Activated CD8-positive, alpha-beta memory T cell treated with anti-CD3 and anti-CD28 coated beads, Interleukin-2, amount 10 ng/mL, durations not matched to agents 7 days and 5 days (primary cell): ENCODE measurements around the gene SHISA6. TPM values are rescaled to one million over a fixed set of nuclear protein-coding genes. Genes with fewer than 3 reads are reported as not detected.

Source experiments
- ATAC-seq: fragments of 150-1000 bp; cut with Tn5 transposase; one replicate; pipeline ENCODE4 v1.10.0; 2021; ENCODE audit warnings: moderate library complexity
- CTCF ChIA-PET: fragments of 350-600 bp; sonication (Branson Sonifier 250); formaldehyde crosslinking; loops from one replicate; lab custom pipeline; 2021; ENCODE audit warnings: antibody characterized with exemption; lab: Charles Lee
- DNase-seq: peaks from one replicate; pipeline ENCODE4 v3.0.0-alpha.2; 2020
- H3K27ac Mint-ChIP-seq: one replicate; pipeline ENCODE4 v1.8.0; 2021; ENCODE audit warnings: mild to moderate bottlenecking, mixed read lengths
- H3K27me3 Mint-ChIP-seq: one replicate; pipeline ENCODE4 v1.8.0; 2021; ENCODE audit warnings: mixed read lengths
- H3K36me3 Mint-ChIP-seq: one replicate; pipeline ENCODE4 v1.8.0; 2021; ENCODE audit warnings: mild to moderate bottlenecking, mixed read lengths
- H3K4me1 Mint-ChIP-seq: one replicate; pipeline ENCODE4 v1.8.0; 2021; ENCODE audit warnings: mixed read lengths
- H3K4me3 Mint-ChIP-seq: one replicate; pipeline ENCODE4 v1.8.0; 2021; ENCODE audit warnings: mild to moderate bottlenecking, moderate library complexity, mixed read lengths
- H3K9me3 Mint-ChIP-seq: one replicate; pipeline ENCODE4 v1.8.0; 2022; ENCODE audit warnings: low read depth, mixed read lengths
- total RNA-seq, 2 experiments: library from RNA; stranded (reverse); gene quantifications; one replicate each; pipeline ENCODE4 v1.2.3, GENCODE V29; 2021

Gene SHISA6
- total RNA-seq, 2 experiments from 2014 or later: not detected

DNA sequence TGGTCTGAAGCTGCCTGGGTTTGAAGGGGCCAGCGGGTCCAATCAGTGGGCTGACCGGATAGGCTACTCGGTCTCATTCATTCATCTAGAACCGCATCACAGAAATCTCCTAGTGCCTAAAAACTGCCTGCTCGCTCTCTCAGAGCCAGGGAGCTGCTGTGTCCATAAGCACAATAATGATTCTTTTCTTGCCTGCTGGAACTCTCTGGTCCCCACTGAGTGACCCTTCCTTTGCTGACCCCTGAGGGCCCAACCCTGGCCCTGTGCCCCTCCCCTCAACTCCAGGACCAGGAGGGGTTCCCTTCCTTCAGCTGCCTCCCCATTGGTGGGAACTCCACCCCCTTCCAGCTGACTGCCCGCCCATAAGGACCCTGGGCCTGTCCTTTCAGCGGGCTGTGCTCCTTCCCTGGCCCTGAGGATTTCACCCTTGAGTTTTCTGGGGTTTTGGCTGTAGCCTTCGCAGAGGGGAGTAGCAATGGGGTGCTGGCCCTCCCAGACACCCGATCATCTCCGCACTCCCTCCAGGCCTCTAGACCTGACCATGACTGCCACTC lies 317.7 kb downstream of the SHISA6 start:
- Mint-ChIP-seq H3K36me3 (no peaks in the 10 kb centered on the region), H3K27me3 (no peaks in the 10 kb centered on the region), H3K4me3 (no peak overlapping the region), H3K4me1 (no peaks in the 10 kb centered on the region), H3K27ac (no peak overlapping the region), H3K9me3 (peaks cover 1% of the 10 kb centered on the region)
- CTCF ChIA-PET: no interaction called here
- DNase-seq (no peak), ATAC-seq (no peak)

- H3K4me1 Mint-ChIP-seq: no peaks in the 10 kb centered on the region
Measured at GRCh38 chr17:11559601-11560000, 318.6 kb downstream of the SHISA6 start.

DNA sequence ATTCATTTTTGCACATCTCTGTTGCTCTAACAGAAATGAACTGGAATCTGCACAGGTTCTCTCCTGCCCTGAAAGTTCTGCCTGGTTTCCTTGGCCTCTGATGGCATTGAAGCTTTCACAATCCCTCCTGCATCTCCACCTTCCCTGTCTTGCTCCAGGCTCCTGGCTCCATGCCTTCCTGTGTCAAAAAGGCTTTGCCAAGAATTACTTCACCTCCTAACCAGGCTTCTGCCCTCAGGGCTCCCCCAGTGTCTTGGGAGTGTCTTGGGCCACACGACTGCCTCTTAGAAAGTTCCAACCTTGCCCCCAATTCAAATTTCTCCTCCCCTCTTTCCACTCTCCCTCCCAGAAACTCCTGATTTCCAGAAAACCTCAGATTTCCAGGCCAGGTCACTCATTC lies 320.3 kb downstream of the SHISA6 start:
- ATAC-seq: no peak
- Mint-ChIP-seq H3K27ac (no peak overlapping the region), H3K36me3 (no peaks in the 10 kb centered on the region), H3K27me3 (no peaks in the 10 kb centered on the region), H3K9me3 (peaks cover 2% of the 10 kb centered on the region), H3K4me1 (no peaks in the 10 kb centered on the region), H3K4me3 (no peak overlapping the region)
- DNase-seq: no peak
- CTCF ChIA-PET: no interaction called here

More at GRCh38 chr17:11559601-11560000, 318.6 kb downstream of the SHISA6 start:
- CTCF ChIA-PET: no interaction called here
- Mint-ChIP-seq H3K4me3 (no peak overlapping the region), H3K27me3 (no peaks in the 10 kb centered on the region), H3K36me3 (no peaks in the 10 kb centered on the region), H3K9me3 (peaks cover 2% of the 10 kb centered on the region), H3K27ac (no peak overlapping the region)
- no peak for ATAC-seq
- no peak for DNase-seq

- no peak overlapping the region for H3K4me3 Mint-ChIP-seq
- H3K27ac Mint-ChIP-seq: no peak overlapping the region
- H3K36me3 Mint-ChIP-seq: no peaks in the 10 kb centered on the region
- H3K4me1 Mint-ChIP-seq: no peaks in the 10 kb centered on the region
- H3K9me3 Mint-ChIP-seq: peaks cover 2% of the 10 kb centered on the region
- H3K27me3 Mint-ChIP-seq: no peaks in the 10 kb centered on the region
- no peak for DNase-seq
- no peak for ATAC-seq
- CTCF ChIA-PET: no interaction called here
Measured at GRCh38 chr17:11561702-11562101, 320.7 kb downstream of the SHISA6 start.

DNA sequence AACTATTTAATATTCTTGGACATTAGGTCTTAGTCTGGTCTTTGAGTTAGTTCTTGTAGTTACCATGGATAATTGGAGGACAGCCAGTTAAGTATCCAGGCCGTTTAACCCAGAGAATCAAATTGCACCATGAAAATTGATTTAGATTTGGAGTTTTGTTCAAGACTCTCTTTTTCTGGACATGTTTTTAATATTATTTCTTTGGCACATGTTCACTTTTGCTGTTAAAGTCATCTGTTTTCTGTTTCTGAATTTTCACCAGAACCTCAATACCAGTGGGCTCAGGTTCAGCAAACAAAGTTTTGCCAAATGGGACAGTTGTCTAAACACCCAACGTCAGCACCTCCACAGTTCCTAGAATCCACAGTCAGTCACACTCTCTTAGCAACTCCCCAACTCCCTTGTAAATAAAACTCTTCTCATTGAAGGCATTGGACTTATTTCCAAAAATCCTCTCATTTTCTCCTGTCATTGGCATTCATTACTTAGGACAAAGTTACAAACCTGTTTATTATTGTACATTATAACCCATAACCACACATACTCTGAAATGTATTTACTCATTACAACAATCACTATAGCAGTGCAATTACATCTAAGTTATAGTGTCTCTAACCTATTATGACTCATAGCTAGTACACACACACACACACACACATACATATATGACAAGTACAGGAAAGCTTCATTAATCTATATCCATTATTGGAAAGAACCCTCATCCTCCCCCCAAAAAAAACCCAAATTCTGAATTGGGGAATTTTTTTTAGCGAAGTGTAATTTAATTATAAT lies 323.8 kb downstream of the SHISA6 start:
- Mint-ChIP-seq H3K4me3 (no peak overlapping the region), H3K36me3 (no peaks in the 10 kb centered on the region), H3K9me3 (peaks cover 2% of the 10 kb centered on the region), H3K4me1 (no peaks in the 10 kb centered on the region), H3K27ac (no peak overlapping the region), H3K27me3 (no peaks in the 10 kb centered on the region)
- no peak for DNase-seq
- CTCF ChIA-PET: no interaction called here
- no peak for ATAC-seq

- H3K4me1 Mint-ChIP-seq: no peaks in the 10 kb centered on the region
- DNase-seq (no peak), ATAC-seq (no peak)
- H3K27ac Mint-ChIP-seq: no peak overlapping the region
- H3K4me3 Mint-ChIP-seq: no peak overlapping the region
- CTCF ChIA-PET: no interaction called here
- H3K27me3 Mint-ChIP-seq: no peaks in the 10 kb centered on the region
- peaks cover 2% of the 10 kb centered on the region for H3K9me3 Mint-ChIP-seq
- no peaks in the 10 kb centered on the region for H3K36me3 Mint-ChIP-seq
Measured at GRCh38 chr17:11565591-11565990, 324.6 kb downstream of the SHISA6 start.

- Mint-ChIP-seq H3K36me3 (no peaks in the 10 kb centered on the region), H3K27me3 (no peaks in the 10 kb centered on the region), H3K4me1 (no peaks in the 10 kb centered on the region), H3K4me3 (no peak overlapping the region), H3K27ac (no peak overlapping the region), H3K9me3 (peaks cover 4% of the 10 kb centered on the region)
- ATAC-seq (no peak), DNase-seq (no peak)
- CTCF ChIA-PET: no interaction called here
Measured at GRCh38 chr17:11578998-11579397, 338.0 kb downstream of the SHISA6 start.

DNA sequence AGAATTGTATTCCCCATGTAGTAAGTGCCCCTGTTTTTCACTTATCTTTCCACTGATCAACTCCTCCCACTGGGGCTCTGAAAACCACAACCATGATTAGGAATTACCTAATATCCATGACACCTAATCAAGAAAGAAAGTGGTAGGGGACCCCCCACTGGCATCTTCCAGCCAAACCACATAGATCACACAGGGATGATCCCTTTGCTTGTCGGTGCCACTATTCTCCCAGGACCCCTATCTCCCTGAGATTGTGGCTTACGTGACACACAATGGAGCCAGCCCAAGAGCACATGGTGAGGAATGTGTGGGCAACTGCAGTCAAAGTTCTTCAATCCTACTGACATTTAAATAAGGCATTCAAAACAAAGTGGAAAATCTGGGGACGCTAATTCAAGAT lies 339.7 kb downstream of the SHISA6 start:
- CTCF ChIA-PET: no interaction called here
- no peak overlapping the region for H3K27ac Mint-ChIP-seq
- no peak overlapping the region for H3K4me3 Mint-ChIP-seq
- peaks cover 8% of the 10 kb centered on the region for H3K9me3 Mint-ChIP-seq
- no peaks in the 10 kb centered on the region for H3K4me1 Mint-ChIP-seq
- H3K27me3 Mint-ChIP-seq: no peaks in the 10 kb centered on the region
- ATAC-seq (no peak), DNase-seq (no peak)
- no peaks in the 10 kb centered on the region for H3K36me3 Mint-ChIP-seq

DNA sequence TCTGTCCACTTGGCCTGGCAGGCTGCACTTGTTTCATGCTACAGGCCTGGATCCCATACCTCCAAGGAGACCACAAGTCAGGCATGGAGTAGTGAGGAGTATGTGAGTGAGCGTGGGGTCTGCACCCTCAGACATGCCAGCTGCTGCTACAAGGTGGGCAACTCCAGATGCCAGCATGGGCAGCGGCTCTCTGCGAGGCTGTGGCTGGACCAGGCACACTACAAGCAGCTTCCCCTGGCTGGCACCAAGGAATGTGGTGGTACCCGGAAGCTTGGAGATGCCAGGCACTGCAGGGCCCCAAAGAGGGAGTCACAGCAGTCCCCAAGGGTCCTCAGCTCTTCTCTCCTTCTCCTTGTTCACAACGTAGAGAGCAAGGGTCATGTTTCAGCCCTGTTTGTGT lies 341.2 kb downstream of the SHISA6 start:
- H3K36me3 Mint-ChIP-seq: no peaks in the 10 kb centered on the region
- no peaks in the 10 kb centered on the region for H3K27me3 Mint-ChIP-seq
- CTCF ChIA-PET: no interaction called here
- no peak overlapping the region for H3K27ac Mint-ChIP-seq
- H3K4me3 Mint-ChIP-seq: no peak overlapping the region
- H3K4me1 Mint-ChIP-seq: no peaks in the 10 kb centered on the region
- peaks cover 8% of the 10 kb centered on the region for H3K9me3 Mint-ChIP-seq
- ATAC-seq (no peak), DNase-seq (no peak)

- Mint-ChIP-seq H3K27ac (no peak overlapping the region), H3K9me3 (peaks cover 8% of the 10 kb centered on the region), H3K27me3 (no peaks in the 10 kb centered on the region), H3K4me3 (no peak overlapping the region), H3K4me1 (no peaks in the 10 kb centered on the region), H3K36me3 (no peaks in the 10 kb centered on the region)
- ATAC-seq: no peak
- DNase-seq: no peak
- CTCF ChIA-PET: no interaction called here
Measured at GRCh38 chr17:11583306-11583992, 342.4 kb downstream of the SHISA6 start.

- Mint-ChIP-seq H3K36me3 (no peaks in the 10 kb centered on the region), H3K4me1 (no peaks in the 10 kb centered on the region), H3K4me3 (no peak overlapping the region), H3K27ac (no peak overlapping the region), H3K9me3 (peaks cover 4% of the 10 kb centered on the region), H3K27me3 (no peaks in the 10 kb centered on the region)
- DNase-seq (no peak), ATAC-seq (no peak)
- CTCF ChIA-PET: no interaction called here
Measured at GRCh38 chr17:11589716-11590115, 348.7 kb downstream of the SHISA6 start.

GRCh38 chr17:11598274-11599221 lies 357.5 kb downstream of the SHISA6 start, which contains the start of gene DNAH9:
Gene DNAH9 (plus strand): TSS chr17:11598470. CDS start chr17:11598499, 29 bp downstream.
- no peak for ATAC-seq
- CTCF ChIA-PET: no interaction called here
- DNase-seq: no peak
- Mint-ChIP-seq H3K27me3 (peaks cover 5% of the 10 kb centered on the region), H3K27ac (no peak within 1 kb of the TSS), H3K36me3 (no peaks in the 10 kb centered on the region), H3K4me1 (no peaks in the 10 kb centered on the region), H3K4me3 (no peak within 1 kb of the TSS), H3K9me3 (peaks cover 5% of the 10 kb centered on the region)

GRCh38 chr17:11601661-11602060 lies 360.6 kb downstream of the SHISA6 start:
- ATAC-seq: no peak
- peaks cover 5% of the 10 kb centered on the region for H3K9me3 Mint-ChIP-seq

More at GRCh38 chr17:11601661-11602060, 360.6 kb downstream of the SHISA6 start:
- CTCF ChIA-PET: no interaction called here
- Mint-ChIP-seq H3K27ac (no peak overlapping the region), H3K4me1 (no peaks in the 10 kb centered on the region), H3K36me3 (no peaks in the 10 kb centered on the region), H3K4me3 (no peak overlapping the region), H3K27me3 (peaks cover 5% of the 10 kb centered on the region)
- DNase-seq: no peak
